Pancreas (tissue), 10 donors: Measurements from ENCODE around the gene MSI2. TPM values are rescaled to one million over a fixed set of nuclear protein-coding genes. Genes with fewer than 3 reads are reported as not detected.

Experiments
- ATAC-seq, 4 donors: fragments of 200-7000 bp; cut with Tn5 transposase; one replicate each; pipeline versions ENCODE4 v1.8.0 to v1.9.1; 2020; ENCODE audit warnings: mild to moderate bottlenecking in 4 of 4, moderate library complexity in 4 of 4
- DNase-seq, 6 donors: peaks; one replicate each; pipeline ENCODE4 v3.0.0-alpha.2; 2020
- FAIRE-seq: peaks from 2 replicates; lab custom pipeline; 2012; peaks lifted over from hg19 to GRCh38; lab: Jason Lieb, UNC
- H3K27ac ChIP-seq, 4 donors: fragments of 200-600 bp; sonication (generic); 1 replicate in 3 of 4; 2 replicates in 1 of 4; pipeline versions ENCODE4 v1.5.0 to v1.8.0; 2020
- H3K27me3 ChIP-seq, 4 donors: fragments of 200-600 bp; one replicate each; pipeline ENCODE4 v1.8.0; 2021
- H3K36me3 ChIP-seq, 3 donors: fragments of 200-600 bp; sonication (generic) in 1 of 3; one replicate each; pipeline versions ENCODE4 v1.5.0 to v1.8.0; 2020 to 2021
- H3K4me1 ChIP-seq, 3 donors: fragments of 200-600 bp; one replicate each; pipeline ENCODE4 v1.8.0; 2021
- H3K4me3 ChIP-seq, 4 donors: fragments of 200-600 bp; sonication (generic) in 2 of 4; one replicate each; pipeline versions ENCODE4 v1.5.0 to v1.8.0; 2020 to 2021
- H3K9me3 ChIP-seq, 4 donors: fragments of 200-600 bp; one replicate each; pipeline ENCODE4 v1.8.0; 2021
- CTCF ChIP-seq, 4 donors: fragments of 200-600 bp; sonication (generic) in 3 of 4; IDR thresholded peaks; one replicate each; pipeline versions ENCODE4 v1.5.0 to v1.8.0; 2021; ENCODE audit warnings: antibody characterized with exemption in 4 of 4
- WGBS, 2 donors: extraction: QIAGEN DNeasy Blood & Tissue Kit; methylation state at CpG; one replicate each; pipeline ENCODE4 v1.1.7; 2013; 5-methylcytosine and 5-hydroxymethylcytosine counted together
- intact Hi-C, 3 donors: fragments of 100-400 bp; cut with DNase I; formaldehyde crosslinking; loops; one replicate each; pipeline versions ENCODE4 v1.11.1 to v1.14.2; 2022
- polyA plus RNA-seq, 2 donors: library from polyadenylated mRNA; stranded (reverse); fragments of 200-250 nt; gene quantifications; one replicate each; pipeline ENCODE4 v1.2.3, GENCODE V29; 2013
- total RNA-seq, 6 donors: library from RNA; stranded (reverse); fragmentation: NEBNext Ultra II Directional in 4 of 6; extraction: Animal tissue kit (Norgen Biotek cat#: 25700) in 4 of 6; gene quantifications; one replicate each; pipeline versions ENCODE4 v1.2.1 to v1.2.4, GENCODE V29; 2021 to 2023
- donor health status: healthy with polysubstance abuse.
- donor health status: DM: no; HTN: no; CAD: no; lungs with moderate emphysema.
- donor health status: DM: no; HTN: no; CAD: no.
- donor health status: control.
- donor health status: control.
- donor health status: Bipolar disorder and iron deficiency.
- donor health status: DM: yes; HTN: yes; CAD: no.
- donor health status: DM: no; HTN: no; CAD: no.
- donor health status: DM: no; HTN: no; CAD: no.
- donor health status: DM: yes; HTN: yes; CAD: no.

The MSI2 gene
- total and polyA plus RNA-seq, 8 donors: 10.4 to 48.9 (median 30.1) TPM

- ATAC-seq: no peak
- no peak overlapping the region for H3K27ac ChIP-seq
- WGBS, 2 donors: 91 to 92% methylated on average over 8 of the region's 8 CpGs
- TF ChIP-seq CTCF (IDR thresholded peaks at IDR 0.05): no peak
- DNase-seq: no peak
- H3K36me3 ChIP-seq: no peaks in the 10 kb centered on the region
- intact Hi-C loops: no loop called here
- no peaks in the 10 kb centered on the region for H3K27me3 ChIP-seq
- no peaks in the 10 kb centered on the region for H3K4me1 ChIP-seq
- no peak overlapping the region for H3K4me3 ChIP-seq
- no peak for FAIRE-seq
- H3K9me3 ChIP-seq: no peaks in the 10 kb centered on the region
Observed at GRCh38 chr17:57556977-57557376, 300.7 kb downstream of the MSI2 start.

GRCh38 chr17:57557416-57557815, 301.1 kb downstream of the MSI2 start:
- Histone ChIP-seq H3K4me3 (no peak overlapping the region), H3K36me3 (no peaks in the 10 kb centered on the region), H3K9me3 (no peaks in the 10 kb centered on the region), H3K27me3 (no peaks in the 10 kb centered on the region), H3K4me1 (no peaks in the 10 kb centered on the region), H3K27ac (no peak overlapping the region)
- DNase-seq: no peak
- no peak for ATAC-seq
- no peak for TF ChIP-seq CTCF (IDR thresholded peaks at IDR 0.05)
- WGBS, 2 donors: 93% methylated on average over 4 of the region's 4 CpGs
- no peak for FAIRE-seq
- intact Hi-C loops: no loop called here

- DNase-seq (no peak), ATAC-seq (no peak), FAIRE-seq (no peak)
- intact Hi-C loops: no loop called here
- WGBS, 2 donors: 83 to 90% methylated on average over 22 of the region's 22 CpGs
- Histone ChIP-seq H3K27me3 (no peaks in the 10 kb centered on the region), H3K36me3 (no peaks in the 10 kb centered on the region), H3K4me1 (no peaks in the 10 kb centered on the region), H3K27ac (no peak overlapping the region), H3K9me3 (no peaks in the 10 kb centered on the region), H3K4me3 (no peak overlapping the region)
- TF ChIP-seq CTCF (IDR thresholded peaks at IDR 0.05): no peak
Observed at GRCh38 chr17:57557834-57558681, 301.7 kb downstream of the MSI2 start.

GRCh38 chr17:57559226-57559625, 302.9 kb downstream of the MSI2 start:
- 89 to 91% methylated on average over 7 of the region's 7 CpGs for WGBS, 2 donors
- ATAC-seq: no peak
- Histone ChIP-seq H3K27me3 (no peaks in the 10 kb centered on the region), H3K9me3 (no peaks in the 10 kb centered on the region), H3K4me1 (no peaks in the 10 kb centered on the region), H3K36me3 (no peaks in the 10 kb centered on the region), H3K27ac (no peak overlapping the region), H3K4me3 (no peak overlapping the region)
- no peak for TF ChIP-seq CTCF (IDR thresholded peaks at IDR 0.05)
- DNase-seq: no peak
- intact Hi-C loops: no loop called here
- FAIRE-seq: no peak

- H3K27me3 ChIP-seq: no peaks in the 10 kb centered on the region
- intact Hi-C loops: no loop called here
- no peak overlapping the region for H3K4me3 ChIP-seq
- no peak for ATAC-seq
- H3K36me3 ChIP-seq: no peaks in the 10 kb centered on the region
- no peaks in the 10 kb centered on the region for H3K4me1 ChIP-seq
- no peak for FAIRE-seq
- no peak for TF ChIP-seq CTCF (IDR thresholded peaks at IDR 0.05)
- no peak for DNase-seq
- H3K9me3 ChIP-seq: no peaks in the 10 kb centered on the region
- H3K27ac ChIP-seq: no peak overlapping the region
- WGBS, 2 donors: 88 to 90% methylated on average over 14 of the region's 14 CpGs
Observed at GRCh38 chr17:57559634-57560318, 303.5 kb downstream of the MSI2 start.
